Measurements from ENCODE around the gene EMC1. TPM values are rescaled to one million over a fixed set of nuclear protein-coding genes. Genes with fewer than 3 reads are reported as not detected.

The EMC1 gene
- total and polyA plus RNA-seq, 7 donors, result 12.7 to 38.5 (median 31.1) TPM

GRCh38 chr1:19209439-19209989 is 41.8 kb downstream of the EMC1 start:
- no peaks in the 10 kb centered on the region for H3K9me3 ChIP-seq
- peak in 1 of 2 donors; percentile 40 for DNase-seq

GRCh38 chr1:19208710-19209438 is 42.5 kb downstream of the EMC1 start:
- intact Hi-C loops (cut with DNase I), result loop anchor here in 1 of 2 donors (2.0 kb wide), 1 partner anchor 32 kb away; no protein-coding TSS in a partner anchor

More at GRCh38 chr1:19209439-19209989, 41.8 kb downstream of the EMC1 start:
- Histone ChIP-seq H3K27me3 (ENCODE audit: insufficient read depth in 3 of 3, low read length in 2 of 3) (no peaks in the 10 kb centered on the region), H3K4me3 (peak overlapping the region; percentile 72), H3K27ac (peak overlapping the region; percentile 91), H3K36me3 (ENCODE audit: insufficient read depth in 1 of 2, low read depth in 1 of 2) (peaks cover 0 to 25% of the 10 kb centered on the region in 2 donors), H3K4me1 (peaks cover 66% of the 10 kb centered on the region)
- peak; percentile 38 to 62 (median 58) for ATAC-seq
- TF ChIP-seq CTCF (IDR thresholded peaks at IDR 0.05), result no peak
- intact Hi-C loops (cut with DNase I), result loop anchor here in 1 of 2 donors (2.0 kb wide), 1 partner anchor 31 kb away; no protein-coding TSS in a partner anchor
- WGBS, 3 donors, result 0 to 1% (median 0%) methylated on average over 27 to 28 of the region's 28 CpGs

GRCh38 chr1:19206947-19207346 is 44.4 kb downstream of the EMC1 start:
- no peak for TF ChIP-seq CTCF (IDR thresholded peaks at IDR 0.05)
- Histone ChIP-seq H3K4me1 (peaks cover 69% of the 10 kb centered on the region), H3K9me3 (no peaks in the 10 kb centered on the region), H3K36me3 (ENCODE audit: insufficient read depth in 1 of 2, low read depth in 1 of 2) (peaks cover 0 to 3% of the 10 kb centered on the region in 2 donors), H3K4me3 (no peak overlapping the region), H3K27me3 (ENCODE audit: insufficient read depth in 3 of 3, low read length in 2 of 3) (no peaks in the 10 kb centered on the region), H3K27ac (peak overlapping the region; percentile 91)
- no peak for DNase-seq
- no peak for ATAC-seq
- intact Hi-C loops (cut with DNase I), result no loop called here
- 63 to 77% (median 73%) methylated on average over 3 of the region's 3 CpGs for WGBS, 3 donors

More at GRCh38 chr1:19208710-19209438, 42.5 kb downstream of the EMC1 start:
- H3K4me1 ChIP-seq, result peaks cover 65% of the 10 kb centered on the region
- no peak for TF ChIP-seq CTCF (IDR thresholded peaks at IDR 0.05)
- ATAC-seq (no peak), DNase-seq (no peak)
- peak overlapping the region; percentile 91 for H3K27ac ChIP-seq
- peaks cover 0 to 22% of the 10 kb centered on the region in 2 donors for H3K36me3 ChIP-seq (ENCODE audit: insufficient read depth in 1 of 2, low read depth in 1 of 2)
- H3K9me3 ChIP-seq, result no peaks in the 10 kb centered on the region
- WGBS, 3 donors, result 12 to 20% (median 15%) methylated on average over 8 of the region's 8 CpGs
- H3K4me3 ChIP-seq, result peak overlapping the region; percentile 72
- H3K27me3 ChIP-seq (ENCODE audit: insufficient read depth in 3 of 3, low read length in 2 of 3), result no peaks in the 10 kb centered on the region

- H3K27me3 ChIP-seq (ENCODE audit: insufficient read depth in 3 of 3, low read length in 2 of 3), result no peaks in the 10 kb centered on the region
- no peak overlapping the region for H3K27ac ChIP-seq
- WGBS, 3 donors, result 79 to 84% (median 80%) methylated on average over 5 of the region's 5 CpGs
- DNase-seq, result no peak
- peaks cover 58% of the 10 kb centered on the region for H3K4me1 ChIP-seq
- H3K9me3 ChIP-seq, result no peaks in the 10 kb centered on the region
- no peak overlapping the region for H3K4me3 ChIP-seq
- H3K36me3 ChIP-seq (ENCODE audit: insufficient read depth in 1 of 2, low read depth in 1 of 2), result peaks cover 0 to 10% of the 10 kb centered on the region in 2 donors
- ATAC-seq, result no peak
- intact Hi-C loops (cut with DNase I), result no loop called here
- TF ChIP-seq CTCF (IDR thresholded peaks at IDR 0.05), result no peak
Measured at GRCh38 chr1:19205845-19206244, 45.5 kb downstream of the EMC1 start.

Data from psoas muscle (tissue), 8 donors.